Fibroblast of mammary gland (primary cell): ENCODE data around the gene SLC25A48.

Experiments
- DNase-seq: peaks from one replicate; pipeline ENCODE4 v3.0.0-alpha.2; 2010; ENCODE audit warnings: low read depth
- H3K4me3 ChIP-seq: 2 replicates; pipeline ENCODE4 v1.5.1; 2011; ENCODE audit warnings: low read depth, mild to moderate bottlenecking, low read length, moderate library complexity; ENCODE audit not compliant: control insufficient read depth
- CTCF ChIP-seq: conservative IDR thresholded peaks from 2 replicates; pipeline ENCODE4 v1.5.1; 2011; ENCODE audit warnings: low read depth, low read length, inconsistent platforms; ENCODE audit not compliant: control insufficient read depth, insufficient read depth

SLC25A48 gene

DNA sequence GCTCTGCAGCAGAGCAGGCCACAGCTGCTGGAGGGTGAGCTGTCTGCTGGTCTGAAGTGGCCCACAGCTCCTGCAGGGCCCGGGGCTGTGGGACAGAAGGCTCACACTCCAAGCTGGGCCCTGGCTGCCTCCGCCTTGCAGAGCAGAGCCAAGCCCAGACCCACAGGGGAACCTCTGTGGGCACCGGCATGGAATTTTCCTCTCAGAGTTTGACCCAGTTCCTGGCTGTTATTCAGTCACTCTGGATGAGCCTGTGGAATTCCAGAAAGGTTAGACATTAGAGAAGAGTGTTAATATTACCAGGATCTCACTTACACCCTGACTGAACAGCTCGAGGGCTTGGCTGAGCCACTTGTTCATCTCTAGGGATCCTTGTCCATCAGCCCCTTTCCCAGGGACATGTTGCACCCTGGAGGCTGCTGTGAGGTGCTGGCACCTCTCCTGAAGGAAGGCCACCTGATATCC lies 43.7 kb downstream of the SLC25A48 start:
- no peak for DNase-seq
- no peak for TF ChIP-seq CTCF
- H3K4me3 ChIP-seq = no peak overlapping the region

DNA sequence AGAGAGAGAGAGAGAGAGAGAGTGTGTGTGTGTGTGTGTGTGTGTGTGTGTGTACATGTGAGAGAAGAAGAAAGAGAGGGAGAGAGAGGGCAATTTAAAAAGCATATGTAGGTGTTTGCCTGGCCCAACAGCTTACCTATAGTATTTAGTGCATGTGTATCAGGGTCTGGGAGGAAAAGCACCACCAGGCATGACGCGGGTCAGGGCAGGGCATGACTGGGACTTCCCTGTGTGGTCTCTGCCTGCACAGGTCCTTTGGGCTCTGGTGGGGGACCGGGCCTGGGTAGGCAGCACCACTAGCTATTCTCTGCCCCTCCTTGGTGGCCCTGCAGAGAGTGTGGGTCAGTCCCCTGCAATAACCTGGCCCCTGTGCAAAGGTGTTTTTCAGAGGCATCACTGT lies 45.1 kb downstream of the SLC25A48 start:
- DNase-seq = no peak
- no peak overlapping the region for H3K4me3 ChIP-seq
- TF ChIP-seq CTCF = no peak

- TF ChIP-seq CTCF = peak; percentile 43
- no peak overlapping the region for H3K4me3 ChIP-seq
- peak; percentile 15 for DNase-seq
These were observed 45.8 kb downstream of the SLC25A48 start for GRCh38 chr5:135880278-135880677.

DNA sequence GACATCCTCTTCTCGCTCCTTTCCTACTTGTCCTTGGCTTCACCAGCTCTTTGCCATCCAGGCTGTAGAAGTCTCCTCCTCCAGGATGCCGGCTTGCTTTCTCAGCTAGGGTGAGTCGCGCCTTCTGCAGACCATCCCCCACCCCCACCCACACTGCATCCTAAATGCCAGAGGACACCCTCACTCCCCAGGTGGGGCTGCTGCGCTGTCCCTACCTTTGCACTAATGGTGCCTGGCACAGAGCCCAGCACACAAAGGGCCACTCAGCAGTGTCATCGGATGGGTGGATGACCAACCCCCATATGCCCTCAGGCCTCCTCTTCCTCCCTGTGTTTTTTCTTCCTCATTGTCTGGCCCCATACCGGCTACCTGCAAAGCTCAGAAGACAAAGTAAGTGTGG lies 46.3 kb downstream of the SLC25A48 start:
- no peak for DNase-seq
- no peak for TF ChIP-seq CTCF
- no peak overlapping the region for H3K4me3 ChIP-seq

- no peak for DNase-seq
- TF ChIP-seq CTCF = no peak
- H3K4me3 ChIP-seq = no peak overlapping the region
These were observed 46.8 kb downstream of the SLC25A48 start for GRCh38 chr5:135881244-135881643.

DNA sequence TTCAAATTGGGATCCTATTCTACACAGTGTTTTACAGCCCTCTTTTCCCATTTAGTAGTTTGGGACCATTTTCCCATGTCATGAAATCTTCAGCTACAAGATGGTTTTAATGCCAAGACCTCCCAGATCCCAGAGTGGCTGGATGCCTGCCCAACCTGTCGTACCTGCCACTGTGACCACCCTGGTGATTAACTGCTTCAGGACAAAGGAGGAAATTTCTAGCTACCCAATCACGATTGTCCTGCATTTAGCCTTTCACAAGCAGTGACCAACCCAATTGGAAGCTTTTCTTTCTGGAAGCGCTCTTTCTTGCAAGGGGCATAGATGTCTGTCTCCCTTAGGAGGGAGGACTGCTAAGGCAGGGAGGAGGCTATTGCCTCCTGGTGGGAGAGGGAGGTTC lies 47.4 kb downstream of the SLC25A48 start:
- no peak overlapping the region for H3K4me3 ChIP-seq
- no peak for DNase-seq
- no peak for TF ChIP-seq CTCF

GRCh38 chr5:135883026-135883425 lies 48.6 kb downstream of the SLC25A48 start:
- no peak overlapping the region for H3K4me3 ChIP-seq
- no peak for TF ChIP-seq CTCF
- DNase-seq = no peak
